Fibroblast of the conjunctiva (primary cell): Measurements from ENCODE around the gene ARFGAP2.
A peak's percentile ranks its signal among the peaks of the same experiment; 100 is the strongest.
"Not testable (repeated sequence)": the region's sequence is repeated elsewhere in the genome, so short reads cannot be mapped to it uniquely, and the experiment has no call there.

Source experiments
- DNase-seq: peaks from one replicate; pipeline ENCODE4 v3.0.0-alpha.2; 2010; ENCODE audit warnings: low read depth

Gene ARFGAP2

GRCh38 chr11:47176328-47177228 lies at the start of gene ARFGAP2:
Gene ARFGAP2, minus strand, starts transcription at chr11:47176879. Its CDS starts 26 bp downstream, at chr11:47176853.
- peak; percentile 89 for DNase-seq

GRCh38 chr11:47225552-47226400 lies 49.1 kb upstream of the ARFGAP2 start:
- DNase-seq: no peak

- DNase-seq: no peak
Measured at GRCh38 chr11:47222696-47223095, 46.0 kb upstream of the ARFGAP2 start.

GRCh38 chr11:47220401-47220821 lies 43.7 kb upstream of the ARFGAP2 start:
- peak; percentile 47 for DNase-seq

- peak; percentile 76 for DNase-seq
Measured at GRCh38 chr11:47216121-47216798, 39.6 kb upstream of the ARFGAP2 start.

GRCh38 chr11:47215366-47215910 lies 38.8 kb upstream of the ARFGAP2 start:
- DNase-seq: no peak

- DNase-seq: peak; percentile 76
Measured at GRCh38 chr11:47213950-47214565, 37.4 kb upstream of the ARFGAP2 start.

GRCh38 chr11:47212938-47213337 lies 36.3 kb upstream of the ARFGAP2 start:
- DNase-seq: no peak

- DNase-seq: no peak
Measured at GRCh38 chr11:47208628-47209027, 31.9 kb upstream of the ARFGAP2 start.

- DNase-seq: not testable (repeated sequence)
Measured at GRCh38 chr11:47208008-47208552, 31.4 kb upstream of the ARFGAP2 start.

- no peak for DNase-seq
Measured at GRCh38 chr11:47207459-47207858, 30.8 kb upstream of the ARFGAP2 start.

- not testable (repeated sequence) for DNase-seq
Measured at GRCh38 chr11:47206577-47206976, 29.9 kb upstream of the ARFGAP2 start.

- DNase-seq: peak; percentile 64
Measured at GRCh38 chr11:47204637-47204989, 27.9 kb upstream of the ARFGAP2 start.

GRCh38 chr11:47202576-47202975 lies 25.9 kb upstream of the ARFGAP2 start:
- no peak for DNase-seq

- DNase-seq: no peak
Measured at GRCh38 chr11:47201015-47201414, 24.3 kb upstream of the ARFGAP2 start.

- DNase-seq: not testable (repeated sequence)
Measured at GRCh38 chr11:47198161-47198560, 21.5 kb upstream of the ARFGAP2 start.

GRCh38 chr11:47192111-47192510 lies 15.4 kb upstream of the ARFGAP2 start:
- no peak for DNase-seq

- not testable (repeated sequence) for DNase-seq
Measured at GRCh38 chr11:47191137-47191536, 14.5 kb upstream of the ARFGAP2 start.

GRCh38 chr11:47189100-47189834 lies 12.6 kb upstream of the ARFGAP2 start:
- DNase-seq: peak; percentile 72

- DNase-seq: no peak
Measured at GRCh38 chr11:47188259-47188658, 11.6 kb upstream of the ARFGAP2 start.
